HG03571 (cell line): Measurements from ENCODE around the gene PATJ.
"Not testable (repeated sequence)": the region's sequence is repeated elsewhere in the genome, so short reads cannot be mapped to it uniquely, and the experiment has no call there.

Experiments used
- ATAC-seq: cut with Tn5 transposase; IDR thresholded peaks from one replicate; pipeline ENCODE4 v1.9.1; 2021; ENCODE audit not compliant: unreplicated experiment

Gene PATJ

GRCh38 chr1:61936839-61937238 lies 194.6 kb downstream of the PATJ start:
- ATAC-seq = no peak

GRCh38 chr1:61941794-61942193 lies 199.5 kb downstream of the PATJ start:
- no peak for ATAC-seq

GRCh38 chr1:61942856-61943255 lies 200.6 kb downstream of the PATJ start:
- ATAC-seq = no peak

GRCh38 chr1:61948685-61949084 lies 206.4 kb downstream of the PATJ start:
- not testable (repeated sequence) for ATAC-seq

GRCh38 chr1:61950418-61950817 lies 208.1 kb downstream of the PATJ start:
- ATAC-seq = no peak

GRCh38 chr1:61951731-61952580 lies 209.7 kb downstream of the PATJ start:
- no peak for ATAC-seq

GRCh38 chr1:61952675-61953074 lies 210.4 kb downstream of the PATJ start:
- ATAC-seq = no peak

- no peak for ATAC-seq
Observed at GRCh38 chr1:61953076-61953789, 211.0 kb downstream of the PATJ start.

- ATAC-seq = no peak
Observed at GRCh38 chr1:61953790-61954150, 211.5 kb downstream of the PATJ start.

- ATAC-seq = no peak
Observed at GRCh38 chr1:61955261-61955660, 213.0 kb downstream of the PATJ start.

GRCh38 chr1:61956016-61956645 lies 213.9 kb downstream of the PATJ start:
- ATAC-seq = no peak

GRCh38 chr1:61956784-61957183 lies 214.5 kb downstream of the PATJ start:
- ATAC-seq = no peak

- no peak for ATAC-seq
Observed at GRCh38 chr1:61961009-61961408, 218.7 kb downstream of the PATJ start.

GRCh38 chr1:61962631-61963030 lies 220.4 kb downstream of the PATJ start:
- no peak for ATAC-seq

GRCh38 chr1:61966450-61967225 lies 224.4 kb downstream of the PATJ start:
- not testable (repeated sequence) for ATAC-seq

GRCh38 chr1:61967750-61968149 lies 225.5 kb downstream of the PATJ start:
- ATAC-seq = no peak

- no peak for ATAC-seq
Observed at GRCh38 chr1:61968869-61969268, 226.6 kb downstream of the PATJ start.

GRCh38 chr1:61973100-61973837 lies 231.0 kb downstream of the PATJ start:
- ATAC-seq = no peak

- ATAC-seq = no peak
Observed at GRCh38 chr1:61975638-61976037, 233.4 kb downstream of the PATJ start.

GRCh38 chr1:61976566-61976965 lies 234.3 kb downstream of the PATJ start:
- no peak for ATAC-seq
